ENCODE results near the gene TBC1D4. TPM values are rescaled to one million over a fixed set of nuclear protein-coding genes. Genes with fewer than 3 reads are reported as not detected.

TBC1D4 gene
- total RNA-seq, 2 donors from 2014 or later: 64.3 to 162 TPM

DNA sequence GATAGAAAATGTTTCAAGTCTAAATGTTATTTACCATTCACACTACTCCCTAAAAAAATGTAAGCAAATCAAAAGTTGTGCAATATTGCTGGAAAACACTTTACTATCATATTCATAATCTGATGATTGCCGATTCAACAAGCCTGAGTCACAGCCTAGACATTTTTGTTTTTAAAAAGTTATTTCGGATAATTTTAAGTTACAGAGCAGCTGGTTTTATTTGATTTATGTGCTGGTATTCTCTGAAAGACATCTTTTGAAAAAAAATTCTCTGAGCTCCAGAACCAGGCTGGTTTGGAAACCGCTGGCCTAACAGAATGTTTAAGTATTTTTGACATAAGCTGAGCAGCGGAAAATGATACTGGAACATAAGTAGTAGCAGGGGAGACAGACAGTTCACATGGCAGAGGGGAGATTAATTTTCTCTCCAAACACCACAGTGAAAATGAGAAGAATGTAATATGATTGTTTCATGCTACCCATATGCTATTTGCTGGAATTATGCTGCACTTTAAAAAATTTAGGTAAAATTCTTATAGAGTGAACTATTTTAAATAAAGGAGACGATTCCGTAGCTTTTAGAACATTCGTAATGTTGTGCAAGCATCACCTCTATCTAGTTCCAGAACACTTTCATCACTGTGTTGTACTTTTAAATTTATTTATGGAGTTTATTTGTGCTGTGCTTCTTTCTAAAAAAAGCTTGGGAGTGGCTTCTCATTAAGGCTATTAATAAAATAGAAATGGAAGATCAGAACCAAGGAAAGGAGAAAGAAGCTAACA lies 36.1 kb downstream of the TBC1D4 start:
- peak overlapping the region; percentile 79 to 84 for H3K27ac ChIP-seq
- peaks cover 0 to 32% of the 10 kb centered on the region in 2 donors for H3K4me1 ChIP-seq
- peak overlapping the region in 1 of 2 donors; percentile 25 for H3K4me3 ChIP-seq
- no peak for DNase-seq (ENCODE audit: low spot score)
- TF ChIP-seq, protein P1, sequence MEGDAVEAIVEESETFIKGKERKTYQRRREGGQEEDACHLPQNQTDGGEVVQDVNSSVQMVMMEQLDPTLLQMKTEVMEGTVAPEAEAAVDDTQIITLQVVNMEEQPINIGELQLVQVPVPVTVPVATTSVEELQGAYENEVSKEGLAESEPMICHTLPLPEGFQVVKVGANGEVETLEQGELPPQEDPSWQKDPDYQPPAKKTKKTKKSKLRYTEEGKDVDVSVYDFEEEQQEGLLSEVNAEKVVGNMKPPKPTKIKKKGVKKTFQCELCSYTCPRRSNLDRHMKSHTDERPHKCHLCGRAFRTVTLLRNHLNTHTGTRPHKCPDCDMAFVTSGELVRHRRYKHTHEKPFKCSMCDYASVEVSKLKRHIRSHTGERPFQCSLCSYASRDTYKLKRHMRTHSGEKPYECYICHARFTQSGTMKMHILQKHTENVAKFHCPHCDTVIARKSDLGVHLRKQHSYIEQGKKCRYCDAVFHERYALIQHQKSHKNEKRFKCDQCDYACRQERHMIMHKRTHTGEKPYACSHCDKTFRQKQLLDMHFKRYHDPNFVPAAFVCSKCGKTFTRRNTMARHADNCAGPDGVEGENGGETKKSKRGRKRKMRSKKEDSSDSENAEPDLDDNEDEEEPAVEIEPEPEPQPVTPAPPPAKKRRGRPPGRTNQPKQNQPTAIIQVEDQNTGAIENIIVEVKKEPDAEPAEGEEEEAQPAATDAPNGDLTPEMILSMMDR (IDR thresholded peaks at IDR 0.05): no peak
- no peaks in the 10 kb centered on the region for H3K9me3 ChIP-seq
- H3K27me3 ChIP-seq: no peaks in the 10 kb centered on the region
- H3K36me3 ChIP-seq: no peaks in the 10 kb centered on the region

DNA sequence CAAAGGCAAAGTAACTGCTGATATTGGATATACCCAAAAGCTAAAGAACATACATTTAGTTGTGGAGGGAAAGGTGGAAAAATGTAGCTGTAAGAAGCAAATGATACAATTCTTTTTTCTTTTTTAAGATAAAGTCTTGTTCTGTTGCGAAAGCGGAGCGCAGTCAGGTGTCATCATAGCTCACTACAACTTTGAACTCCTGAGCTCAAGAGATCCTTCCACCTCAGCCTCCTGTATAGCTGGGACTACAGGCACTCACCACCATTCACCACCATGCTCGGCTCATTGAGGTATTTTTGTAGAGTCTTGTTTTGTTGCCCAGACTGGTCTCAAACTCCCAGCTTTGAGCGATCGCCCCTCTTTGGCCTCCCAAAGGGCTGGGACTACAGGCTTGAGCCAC lies 38.0 kb downstream of the TBC1D4 start:
- TF ChIP-seq, protein P1 (IDR thresholded peaks at IDR 0.05): no peak
- Histone ChIP-seq H3K36me3 (no peaks in the 10 kb centered on the region), H3K9me3 (no peaks in the 10 kb centered on the region), H3K27ac (peak overlapping the region; percentile 79 to 84), H3K4me1 (peaks cover 0 to 37% of the 10 kb centered on the region in 2 donors), H3K4me3 (no peak overlapping the region), H3K27me3 (no peaks in the 10 kb centered on the region)
- DNase-seq (ENCODE audit: low spot score): no peak

DNA sequence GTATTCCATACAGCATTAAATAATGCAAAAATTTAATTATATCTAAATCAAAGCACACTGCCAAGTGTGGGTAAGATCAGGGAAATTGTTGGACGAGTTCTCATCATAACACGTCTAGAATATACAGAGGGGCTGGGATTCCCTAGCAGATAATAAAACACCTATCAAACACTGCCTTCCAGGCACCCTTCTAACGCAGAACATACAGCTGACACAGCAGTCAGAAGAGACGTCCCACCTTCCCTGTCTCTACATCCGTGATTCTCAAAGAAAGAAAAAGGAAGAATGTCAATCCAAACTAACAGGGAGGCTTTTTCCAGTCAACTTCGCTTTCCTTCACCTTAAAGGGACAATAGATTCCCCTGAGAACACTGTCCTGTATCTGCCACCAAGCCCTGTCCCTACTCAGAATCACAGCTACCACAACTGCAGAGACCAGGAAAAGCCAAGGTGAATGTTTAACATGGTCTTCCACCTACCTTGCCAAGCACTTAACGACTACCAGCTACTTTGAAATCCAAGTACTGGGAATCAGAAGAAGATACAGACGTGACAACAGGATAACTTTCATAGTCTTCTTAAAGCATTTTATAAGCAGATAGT lies 38.5 kb downstream of the TBC1D4 start:
- TF ChIP-seq, protein P1 (IDR thresholded peaks at IDR 0.05): no peak
- Histone ChIP-seq H3K27me3 (no peaks in the 10 kb centered on the region), H3K9me3 (no peaks in the 10 kb centered on the region), H3K27ac (peak overlapping the region; percentile 79 to 84), H3K36me3 (no peaks in the 10 kb centered on the region), H3K4me1 (peaks cover 0 to 40% of the 10 kb centered on the region in 2 donors), H3K4me3 (no peak overlapping the region)
- DNase-seq (ENCODE audit: low spot score): no peak

DNA sequence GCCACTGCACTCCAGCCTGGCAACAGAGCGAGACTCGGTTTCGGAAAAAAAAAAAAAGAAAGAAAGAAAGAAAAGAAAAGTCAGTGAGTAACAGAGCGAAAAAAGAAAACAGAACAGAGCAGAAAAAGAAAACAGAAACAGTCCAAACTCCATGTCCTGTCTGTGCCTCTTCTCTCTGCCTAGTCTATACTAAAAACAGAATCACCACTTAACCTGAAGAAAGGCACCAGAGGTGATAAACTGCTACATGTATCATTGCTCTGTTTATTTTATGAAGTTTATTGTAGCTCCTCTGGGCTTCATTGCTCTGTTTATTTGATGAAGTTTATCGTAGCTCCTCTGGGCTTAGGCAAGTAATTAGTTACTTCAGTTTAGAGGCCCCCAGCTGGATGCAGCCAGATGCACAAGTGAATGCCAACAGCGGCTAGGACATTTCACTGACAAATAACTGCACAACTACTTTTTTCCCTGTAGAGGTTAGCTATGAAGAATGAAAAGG lies 39.2 kb downstream of the TBC1D4 start:
- Histone ChIP-seq H3K27me3 (no peaks in the 10 kb centered on the region), H3K36me3 (no peaks in the 10 kb centered on the region), H3K4me3 (no peak overlapping the region), H3K27ac (peak overlapping the region; percentile 79 to 84), H3K4me1 (peaks cover 0 to 46% of the 10 kb centered on the region in 2 donors), H3K9me3 (no peaks in the 10 kb centered on the region)
- no peak for DNase-seq (ENCODE audit: low spot score)
- TF ChIP-seq, protein P1 (IDR thresholded peaks at IDR 0.05): no peak

DNA sequence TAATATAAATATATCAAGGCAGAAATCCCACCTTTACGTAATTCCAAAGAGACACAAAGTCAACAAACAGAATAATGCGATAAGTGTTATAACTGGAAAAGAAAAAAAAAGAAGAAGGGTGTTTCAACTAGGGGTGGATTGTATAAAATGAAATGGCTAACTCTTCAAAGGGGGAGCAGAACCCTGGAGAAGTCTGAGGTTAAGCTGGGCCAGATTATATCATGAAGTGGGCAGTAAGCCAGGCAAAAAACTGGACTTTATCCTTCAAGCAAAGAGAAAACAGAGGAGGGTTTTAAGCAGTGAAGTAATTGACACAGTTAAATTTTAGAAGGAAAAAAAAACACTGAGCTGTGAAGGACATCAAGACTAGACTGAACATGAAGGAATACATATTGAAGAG lies 41.9 kb downstream of the TBC1D4 start:
- no peak for DNase-seq (ENCODE audit: low spot score)
- Histone ChIP-seq H3K36me3 (no peaks in the 10 kb centered on the region), H3K4me1 (peaks cover 0 to 42% of the 10 kb centered on the region in 2 donors), H3K4me3 (no peak overlapping the region), H3K27me3 (no peaks in the 10 kb centered on the region), H3K9me3 (no peaks in the 10 kb centered on the region), H3K27ac (peak overlapping the region; percentile 23 to 84)
- TF ChIP-seq, protein P1 (IDR thresholded peaks at IDR 0.05): no peak

Measured in right atrium auricular region (tissue), 2 donors.